ENCODE data around the gene PAX8.

The PAX8 gene

DNA sequence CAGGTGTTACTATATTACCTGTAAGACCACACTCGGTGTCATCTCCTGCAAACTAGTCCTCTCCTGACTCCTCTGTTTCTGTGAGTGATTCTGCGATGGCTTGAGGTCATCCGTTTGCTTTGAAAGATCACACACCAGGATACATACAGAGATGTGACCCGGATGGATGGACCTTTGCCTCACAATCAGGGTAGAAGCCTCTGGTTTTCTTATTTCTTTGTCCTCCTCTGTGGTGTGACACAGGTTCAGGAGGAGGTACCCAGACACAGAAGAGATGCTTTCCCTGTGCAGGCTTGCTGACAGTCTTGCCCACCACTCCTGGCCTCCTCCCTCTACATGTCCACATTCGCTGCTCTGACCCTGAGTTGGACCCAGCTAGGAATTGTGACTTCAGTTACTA, 70.3 kb downstream of the PAX8 start:
- no peaks in the 10 kb centered on the region for H3K27me3 ChIP-seq (ENCODE audit: insufficient read depth, poor library complexity, severe bottlenecking)
- no peak overlapping the region for H3K27ac ChIP-seq (replicated peaks)
- no peak for DNase-seq (ENCODE audit: low read depth in 1 of 2, low spot score in 1 of 2)
- TF ChIP-seq, protein P1, sequence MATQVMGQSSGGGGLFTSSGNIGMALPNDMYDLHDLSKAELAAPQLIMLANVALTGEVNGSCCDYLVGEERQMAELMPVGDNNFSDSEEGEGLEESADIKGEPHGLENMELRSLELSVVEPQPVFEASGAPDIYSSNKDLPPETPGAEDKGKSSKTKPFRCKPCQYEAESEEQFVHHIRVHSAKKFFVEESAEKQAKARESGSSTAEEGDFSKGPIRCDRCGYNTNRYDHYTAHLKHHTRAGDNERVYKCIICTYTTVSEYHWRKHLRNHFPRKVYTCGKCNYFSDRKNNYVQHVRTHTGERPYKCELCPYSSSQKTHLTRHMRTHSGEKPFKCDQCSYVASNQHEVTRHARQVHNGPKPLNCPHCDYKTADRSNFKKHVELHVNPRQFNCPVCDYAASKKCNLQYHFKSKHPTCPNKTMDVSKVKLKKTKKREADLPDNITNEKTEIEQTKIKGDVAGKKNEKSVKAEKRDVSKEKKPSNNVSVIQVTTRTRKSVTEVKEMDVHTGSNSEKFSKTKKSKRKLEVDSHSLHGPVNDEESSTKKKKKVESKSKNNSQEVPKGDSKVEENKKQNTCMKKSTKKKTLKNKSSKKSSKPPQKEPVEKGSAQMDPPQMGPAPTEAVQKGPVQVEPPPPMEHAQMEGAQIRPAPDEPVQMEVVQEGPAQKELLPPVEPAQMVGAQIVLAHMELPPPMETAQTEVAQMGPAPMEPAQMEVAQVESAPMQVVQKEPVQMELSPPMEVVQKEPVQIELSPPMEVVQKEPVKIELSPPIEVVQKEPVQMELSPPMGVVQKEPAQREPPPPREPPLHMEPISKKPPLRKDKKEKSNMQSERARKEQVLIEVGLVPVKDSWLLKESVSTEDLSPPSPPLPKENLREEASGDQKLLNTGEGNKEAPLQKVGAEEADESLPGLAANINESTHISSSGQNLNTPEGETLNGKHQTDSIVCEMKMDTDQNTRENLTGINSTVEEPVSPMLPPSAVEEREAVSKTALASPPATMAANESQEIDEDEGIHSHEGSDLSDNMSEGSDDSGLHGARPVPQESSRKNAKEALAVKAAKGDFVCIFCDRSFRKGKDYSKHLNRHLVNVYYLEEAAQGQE (IDR thresholded peaks at IDR 0.05; ENCODE audit: insufficient replicate concordance, low read depth), result no peak
- H3K4me3 ChIP-seq (replicated peaks; ENCODE audit: insufficient read depth, low read length), result no peak overlapping the region

DNA sequence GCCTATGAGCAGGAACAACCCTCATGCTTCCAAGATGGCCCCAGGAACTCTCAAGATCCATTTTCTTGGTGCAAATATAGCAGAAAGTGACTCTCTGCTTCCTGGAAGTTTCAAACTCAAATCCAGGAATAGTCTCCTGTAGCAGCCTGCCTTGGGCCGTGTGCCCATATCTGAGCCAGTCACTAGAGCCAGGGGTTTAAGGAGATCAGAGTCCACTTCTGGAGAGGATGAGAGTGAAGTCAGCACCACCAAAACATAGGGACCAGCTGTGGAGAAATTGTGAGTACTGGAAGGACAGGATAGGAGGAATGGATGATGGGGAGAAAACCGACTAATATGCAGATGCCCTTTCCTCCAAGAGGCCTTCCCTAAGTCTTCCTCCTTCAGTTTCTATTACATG, 71.7 kb downstream of the PAX8 start:
- no peak overlapping the region for H3K27ac ChIP-seq (replicated peaks)
- no peak for TF ChIP-seq CTCF (IDR thresholded peaks at IDR 0.05; ENCODE audit: insufficient read depth, low read length)
- no peak for TF ChIP-seq POLR2AphosphoS5 (IDR thresholded peaks at IDR 0.05; ENCODE audit: low read depth)
- TF ChIP-seq, protein P1 (IDR thresholded peaks at IDR 0.05; ENCODE audit: insufficient replicate concordance, low read depth), result no peak
- TF ChIP-seq SPI1 (IDR thresholded peaks at IDR 0.05; ENCODE audit: borderline replicate concordance, low read depth), result no peak
- no peak for TF ChIP-seq GABPA (IDR thresholded peaks at IDR 0.05; ENCODE audit: low read depth)
- no peak overlapping the region for H3K4me3 ChIP-seq (replicated peaks; ENCODE audit: insufficient read depth, low read length)
- H3K27me3 ChIP-seq (ENCODE audit: insufficient read depth, poor library complexity, severe bottlenecking), result no peaks in the 10 kb centered on the region
- no peak for DNase-seq (ENCODE audit: low read depth in 1 of 2, low spot score in 1 of 2)

DNA sequence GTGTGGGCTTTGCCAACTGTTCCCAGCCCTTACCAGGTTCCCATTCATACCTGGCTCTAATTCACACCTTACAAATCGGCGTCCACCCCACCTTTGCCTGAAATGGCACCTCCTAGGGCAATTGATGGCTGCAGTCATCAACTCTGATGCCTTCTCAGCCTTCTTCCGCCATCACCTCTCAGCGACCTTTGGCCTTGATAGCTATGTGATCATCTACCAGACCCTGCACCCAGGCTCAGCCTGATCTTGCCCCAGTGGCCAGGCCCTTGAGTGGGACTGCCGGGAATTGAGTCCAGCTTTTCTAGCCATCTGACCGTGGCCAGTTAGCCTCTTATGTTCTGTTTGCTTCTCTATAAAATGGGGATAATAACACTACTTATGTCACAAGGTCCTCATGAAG, 72.5 kb downstream of the PAX8 start:
- no peak for DNase-seq (ENCODE audit: low read depth in 1 of 2, low spot score in 1 of 2)
- H3K27ac ChIP-seq (replicated peaks), result no peak overlapping the region
- H3K27me3 ChIP-seq (ENCODE audit: insufficient read depth, poor library complexity, severe bottlenecking), result no peaks in the 10 kb centered on the region
- TF ChIP-seq GABPA (IDR thresholded peaks at IDR 0.05; ENCODE audit: low read depth) (no peak), POLR2AphosphoS5 (IDR thresholded peaks at IDR 0.05; ENCODE audit: low read depth) (no peak), CTCF (IDR thresholded peaks at IDR 0.05; ENCODE audit: insufficient read depth, low read length) (no peak), SPI1 (IDR thresholded peaks at IDR 0.05; ENCODE audit: borderline replicate concordance, low read depth) (no peak)
- TF ChIP-seq, protein P1 (IDR thresholded peaks at IDR 0.05; ENCODE audit: insufficient replicate concordance, low read depth), result no peak
- H3K4me3 ChIP-seq (replicated peaks; ENCODE audit: insufficient read depth, low read length), result no peak overlapping the region
